Stimulated activated CD4-positive, alpha-beta T cell treated with anti-CD3 and anti-CD28 coated beads, Interleukin-15, amount 100 ng/mL, for 48 hours (primary cell): Measurements from ENCODE around the gene DENND4A.
"Not testable (repeated sequence)": the region's sequence is repeated elsewhere in the genome, so short reads cannot be mapped to it uniquely, and the experiment has no call there.

Experiments used
- DNase-seq, 2 donors: peaks; one replicate each; pipeline ENCODE4 v3.0.0-alpha.2; 2020; ENCODE audit warnings: low read depth in 2 of 2

DENND4A gene

DNA sequence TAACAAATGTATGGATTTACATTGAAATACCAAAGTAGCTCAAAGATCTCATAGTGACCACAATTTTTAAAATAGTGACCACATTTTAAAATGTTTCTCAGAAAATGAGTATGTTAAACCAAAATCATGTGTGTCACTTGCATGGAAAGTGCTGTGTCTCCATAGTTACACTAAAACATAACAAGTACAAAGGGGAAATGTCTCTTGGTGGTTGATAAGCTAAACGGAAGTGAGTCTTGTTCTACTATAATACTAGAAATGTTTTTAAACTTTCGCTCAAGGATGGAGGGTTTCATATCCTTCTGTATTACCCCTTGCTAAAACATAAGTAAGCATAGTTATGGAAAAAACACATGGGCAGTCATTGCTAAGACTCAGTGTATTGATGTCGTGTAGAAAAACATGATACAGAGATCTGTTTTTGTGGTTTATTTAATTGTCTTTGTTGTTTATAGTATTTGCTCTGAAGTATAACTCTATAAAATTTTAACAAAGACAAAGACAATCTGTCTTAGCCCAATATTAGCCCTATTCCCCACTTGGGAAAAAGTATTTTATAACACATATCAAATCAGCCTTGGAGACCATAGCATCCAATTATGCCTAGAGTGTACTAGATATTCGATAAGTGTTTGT, 27.0 kb upstream of the DENND4A start:
- no peak for DNase-seq

GRCh38 chr15:65816441-65816840, 24.3 kb upstream of the DENND4A start:
- no peak for DNase-seq

DNA sequence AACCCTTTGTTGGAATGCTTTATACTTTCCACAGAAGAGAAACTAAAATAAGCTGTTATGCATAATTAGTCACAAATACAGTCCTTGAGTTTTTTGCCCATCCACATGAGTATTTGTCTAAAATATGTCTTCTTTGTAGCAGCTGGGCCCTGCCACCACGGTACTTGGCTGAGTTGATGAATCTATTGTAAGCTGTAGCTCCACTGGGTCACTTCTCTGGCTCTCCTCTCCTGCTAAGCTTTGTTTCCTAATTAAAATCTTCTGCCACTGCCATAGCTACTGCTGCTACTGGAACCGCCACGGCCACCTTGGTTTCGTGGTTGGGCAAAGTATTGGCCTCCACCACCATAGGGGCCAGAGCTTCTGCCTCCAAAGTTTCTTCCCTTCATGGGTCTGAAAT, 23.9 kb upstream of the DENND4A start:
- DNase-seq: not testable (repeated sequence)

GRCh38 chr15:65814271-65814670, 22.2 kb upstream of the DENND4A start:
- DNase-seq: not testable (repeated sequence)

GRCh38 chr15:65812916-65813315, 20.8 kb upstream of the DENND4A start:
- no peak for DNase-seq

DNA sequence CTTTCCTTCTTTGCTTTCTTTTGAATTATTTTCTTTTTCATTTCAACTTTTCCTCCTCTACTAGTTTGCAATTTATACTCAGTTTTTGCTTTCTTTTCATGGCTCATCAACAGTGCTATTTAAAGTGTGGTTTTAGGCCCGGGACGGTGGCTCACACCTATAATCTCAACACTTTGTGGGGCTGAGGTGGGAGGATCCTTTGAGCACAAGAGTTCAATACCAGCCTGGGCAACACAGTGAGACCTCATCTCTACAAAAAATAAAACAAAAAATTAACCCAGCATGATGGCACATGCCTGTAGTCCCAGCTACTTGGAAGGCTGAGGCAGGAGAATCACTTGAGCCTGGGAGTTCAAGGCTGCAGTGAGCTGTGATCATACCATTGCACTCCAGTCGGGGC, 20.4 kb upstream of the DENND4A start:
- DNase-seq: no peak

DNA sequence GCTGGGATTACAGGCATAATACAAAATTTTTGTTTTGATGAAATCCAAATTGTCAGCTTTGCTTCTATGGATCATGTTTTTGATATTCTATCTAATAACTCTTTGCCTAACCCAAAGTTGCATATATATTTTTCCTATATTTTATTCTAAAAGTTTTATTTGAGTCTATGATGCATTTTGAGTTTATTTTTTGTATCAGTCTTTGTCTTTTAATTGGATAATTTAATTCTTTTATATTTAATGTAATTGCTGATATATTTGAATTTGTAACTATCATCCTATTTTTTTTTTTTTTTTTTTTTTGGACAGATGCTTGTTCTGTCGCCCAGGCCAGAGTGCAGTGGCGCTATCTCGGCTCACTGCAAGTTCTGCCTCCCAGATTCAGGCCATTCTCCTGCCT, 19.7 kb upstream of the DENND4A start:
- no peak for DNase-seq

GRCh38 chr15:65811011-65811733, 19.1 kb upstream of the DENND4A start:
- not testable (repeated sequence) for DNase-seq

DNA sequence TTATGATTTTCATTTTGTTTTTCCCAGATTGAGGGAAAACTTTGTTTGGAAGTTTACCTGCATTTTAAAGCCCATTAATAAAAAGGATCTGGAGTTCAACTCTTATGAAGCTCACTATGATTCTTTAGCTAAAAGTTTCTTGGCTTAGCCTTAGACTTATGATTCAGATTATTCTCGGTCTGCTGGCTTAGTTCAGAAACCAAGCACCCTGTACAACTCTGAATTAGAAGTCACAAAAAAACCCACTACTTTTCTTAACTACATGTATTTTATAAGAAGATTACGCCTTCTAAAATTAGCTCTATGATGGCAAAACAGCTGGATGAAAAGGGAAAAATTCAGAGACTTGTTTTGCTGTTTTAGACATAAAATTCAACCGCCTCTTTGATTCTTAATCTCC, 14.3 kb upstream of the DENND4A start:
- DNase-seq: no peak

DNA sequence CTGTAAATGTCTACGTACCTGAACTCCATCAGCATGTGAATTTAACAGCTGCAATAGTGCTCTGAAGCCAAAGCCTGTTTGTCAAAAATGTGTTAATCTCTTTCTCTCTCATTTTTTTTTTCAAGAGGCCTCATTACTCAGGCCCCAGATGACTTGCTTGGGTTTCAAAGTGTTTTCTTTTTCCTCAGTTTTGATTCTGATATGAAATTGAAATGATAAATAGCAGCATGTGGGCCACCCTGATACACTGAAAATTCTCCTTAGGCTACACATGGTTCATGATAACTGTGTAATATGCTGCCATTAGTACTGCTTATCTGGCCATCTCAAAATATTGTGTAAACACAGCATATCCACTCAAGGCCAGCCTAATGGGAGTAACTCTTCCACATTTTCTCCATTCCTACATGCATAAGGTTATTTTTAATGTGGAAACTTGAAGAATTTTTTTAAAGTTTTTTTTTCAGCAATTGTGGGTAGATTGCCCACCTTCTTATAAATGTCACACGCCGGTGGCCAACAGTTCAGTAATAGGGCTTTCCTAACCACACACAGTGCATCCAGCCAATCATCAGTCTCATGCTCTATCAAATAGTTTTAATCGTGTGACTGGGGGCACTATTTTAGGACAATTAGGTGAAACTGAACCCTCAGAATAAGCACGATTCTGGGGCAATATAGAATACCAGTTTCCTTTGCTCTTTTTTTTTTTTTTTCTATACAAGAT, 13.1 kb upstream of the DENND4A start:
- DNase-seq: no peak

DNA sequence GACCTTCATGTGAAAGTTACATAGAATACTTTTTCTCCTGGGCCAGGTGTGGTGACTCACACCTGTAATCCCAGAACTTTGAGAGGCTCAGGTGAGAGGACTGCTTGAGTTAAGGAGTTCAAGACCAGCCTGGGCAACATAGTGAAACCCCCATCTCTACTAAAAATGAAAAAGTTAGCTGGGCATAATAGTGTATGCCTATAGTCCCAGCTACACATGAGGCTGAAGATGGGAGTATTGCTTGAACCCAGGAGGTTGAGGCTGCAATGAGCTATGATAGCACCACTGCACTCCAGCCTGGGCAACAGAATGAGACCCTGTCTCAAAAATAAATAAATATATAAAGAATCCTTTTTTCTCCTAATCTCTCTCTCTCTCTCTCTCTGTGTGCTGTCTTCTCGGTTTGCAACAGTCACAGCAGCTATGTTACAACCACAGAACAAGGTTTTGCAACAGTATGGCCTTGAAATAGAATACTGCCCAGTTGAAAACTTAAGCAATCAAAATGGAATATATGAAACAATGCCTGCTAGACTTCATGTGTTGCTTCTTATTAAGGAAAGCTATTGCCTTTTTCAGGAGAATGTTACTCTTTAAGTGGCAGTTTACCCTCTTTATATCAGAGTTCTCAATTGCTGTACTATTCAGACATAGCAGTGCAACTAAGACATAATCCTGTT, 12.3 kb upstream of the DENND4A start:
- DNase-seq: no peak

DNA sequence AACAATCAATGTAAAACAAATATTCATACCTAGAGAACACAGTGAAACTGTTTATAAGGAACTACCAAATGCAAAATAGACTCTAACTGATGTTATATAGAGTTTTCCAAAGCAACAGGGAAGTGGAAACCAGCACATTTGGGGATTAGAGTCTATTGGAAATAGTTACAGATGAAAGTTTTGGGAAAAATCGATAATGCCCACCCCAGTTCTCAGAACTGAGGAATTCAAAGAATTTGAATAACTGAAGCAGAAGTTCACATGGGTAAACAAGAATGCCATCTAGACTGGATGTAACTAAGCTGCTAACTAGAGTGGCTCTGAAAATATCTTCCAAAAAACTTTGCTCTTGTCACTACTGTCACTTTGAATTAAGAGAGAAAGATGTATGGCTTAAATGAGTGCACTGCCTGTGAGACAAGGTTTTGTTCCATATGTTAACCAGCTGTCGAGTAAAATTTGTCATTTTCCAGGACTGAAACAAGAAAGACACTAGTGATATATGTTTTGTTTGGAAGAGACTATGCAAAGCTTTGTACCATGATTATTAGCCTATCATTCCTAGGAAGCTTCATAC, 9.2 kb upstream of the DENND4A start:
- no peak for DNase-seq

DNA sequence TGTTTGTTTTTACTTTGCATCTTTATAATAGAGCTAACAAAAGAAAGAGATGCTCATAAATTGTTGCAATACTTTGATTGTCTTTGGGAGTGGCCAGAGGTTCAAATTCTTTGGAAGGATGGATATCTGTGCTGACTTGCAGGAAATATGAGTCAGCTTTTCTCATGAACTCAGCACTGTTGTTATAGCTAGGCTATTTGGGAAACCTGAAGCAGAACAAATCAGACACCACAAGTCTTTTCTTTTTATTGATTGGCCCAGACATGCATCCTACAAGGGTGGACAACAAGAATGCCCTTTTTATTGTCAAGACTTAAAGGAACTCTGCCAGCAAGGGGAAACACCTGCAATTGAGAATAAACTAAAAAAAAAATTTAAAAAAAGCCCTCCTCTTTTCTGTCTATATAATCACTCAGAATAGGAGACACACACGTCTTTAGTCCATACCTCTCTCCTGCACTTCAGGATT, 4.6 kb upstream of the DENND4A start:
- DNase-seq: no peak

DNA sequence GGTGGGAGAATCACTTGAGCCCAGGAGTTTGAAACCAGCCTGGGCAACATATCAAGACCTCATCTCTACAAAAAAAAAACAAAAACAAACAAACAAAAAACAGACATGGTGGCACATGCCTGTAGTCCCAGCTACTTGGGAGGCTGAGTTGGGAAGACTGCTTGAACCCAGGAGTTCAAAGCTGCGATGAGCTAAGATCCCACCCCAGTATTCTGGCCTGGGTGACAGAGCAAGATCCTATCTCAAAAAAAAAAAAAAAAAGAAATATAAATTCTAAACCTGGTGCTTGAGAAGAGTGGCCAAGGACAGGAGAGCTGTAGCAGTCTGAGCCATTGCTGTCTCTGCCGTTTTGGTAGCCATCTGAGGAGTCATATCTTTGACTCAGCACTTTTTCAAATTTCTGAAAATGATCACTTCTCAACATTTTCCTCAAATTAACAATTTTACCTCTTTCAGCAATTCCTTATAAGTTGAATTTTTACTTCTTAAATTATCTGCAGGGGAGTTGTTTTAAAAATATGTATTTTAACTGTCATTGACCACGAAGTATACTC, 3.6 kb upstream of the DENND4A start:
- no peak for DNase-seq

GRCh38 chr15:65793818-65794104, 1.7 kb upstream of the DENND4A start:
- DNase-seq: no peak

GRCh38 chr15:65792988-65793817, 1.1 kb upstream of the DENND4A start:
- no peak for DNase-seq

DNA sequence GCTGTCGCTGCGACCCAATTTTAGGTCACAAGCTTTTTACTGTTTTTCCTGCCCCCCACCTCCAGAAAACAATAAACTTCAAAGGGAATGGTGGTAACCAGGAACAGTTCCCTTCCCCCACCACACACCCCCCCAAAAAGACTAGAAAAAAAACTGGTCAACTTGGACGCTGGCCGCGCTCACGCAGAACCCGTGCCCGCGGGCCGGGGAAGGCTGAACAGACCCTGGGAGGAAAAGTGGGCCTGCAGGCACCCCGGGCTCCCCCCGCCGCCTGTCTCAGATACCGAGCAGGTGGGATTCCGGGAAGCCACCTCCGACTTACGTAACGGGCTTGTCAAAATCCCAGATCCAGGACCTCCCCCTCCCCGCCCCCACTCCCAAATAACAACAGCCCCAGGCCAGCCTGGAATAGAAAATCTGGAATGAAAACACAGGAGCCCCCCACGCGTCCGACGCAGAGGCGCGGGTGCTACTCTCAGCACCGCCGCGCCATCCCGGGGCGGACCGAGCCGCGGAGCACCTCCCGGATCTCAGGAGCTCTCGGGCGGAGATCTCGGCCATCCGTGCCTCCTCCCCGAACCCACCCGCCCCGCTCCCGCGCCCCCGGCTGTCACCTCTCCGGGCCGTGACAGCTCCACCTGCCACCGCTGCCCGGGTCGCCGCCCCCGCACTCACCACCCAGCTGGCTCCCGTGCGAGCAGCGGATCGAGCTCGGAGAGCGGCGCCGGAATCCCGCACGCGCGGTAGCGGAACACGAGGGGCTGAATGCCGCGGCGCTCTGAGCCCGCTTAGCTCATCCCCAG, 557 bp downstream of the DENND4A start:
- peak in 1 of 2 donors; percentile 21 for DNase-seq

DNA sequence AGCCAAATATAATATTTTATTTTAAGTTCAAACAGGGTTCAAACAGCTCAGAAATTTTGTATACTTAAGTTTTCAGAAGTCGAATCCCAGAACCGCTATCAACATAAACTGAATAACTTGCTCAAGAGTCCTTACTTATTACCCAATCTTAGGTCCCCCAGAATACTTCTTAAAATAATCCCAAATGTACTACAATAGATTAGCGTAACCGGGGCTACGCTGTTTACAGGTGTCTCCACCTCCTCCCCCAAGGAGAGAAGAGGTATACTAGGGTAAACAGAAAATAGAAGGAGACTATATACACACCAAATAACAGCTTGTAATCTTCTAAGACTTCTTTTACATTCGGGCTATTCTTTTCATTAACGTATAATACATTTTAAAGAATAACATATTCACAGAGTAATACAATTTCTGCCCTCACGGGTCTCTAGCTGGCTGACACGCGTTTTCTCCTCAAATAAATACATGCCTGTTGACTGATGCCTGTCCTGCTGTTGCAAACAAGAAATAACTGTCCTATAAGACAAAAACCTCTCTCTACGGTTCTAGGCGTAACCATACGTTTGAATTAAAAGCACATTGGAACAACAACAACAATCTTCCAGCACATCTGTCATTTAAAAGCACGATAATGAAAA, 1.3 kb downstream of the DENND4A start:
- DNase-seq: no peak

DNA sequence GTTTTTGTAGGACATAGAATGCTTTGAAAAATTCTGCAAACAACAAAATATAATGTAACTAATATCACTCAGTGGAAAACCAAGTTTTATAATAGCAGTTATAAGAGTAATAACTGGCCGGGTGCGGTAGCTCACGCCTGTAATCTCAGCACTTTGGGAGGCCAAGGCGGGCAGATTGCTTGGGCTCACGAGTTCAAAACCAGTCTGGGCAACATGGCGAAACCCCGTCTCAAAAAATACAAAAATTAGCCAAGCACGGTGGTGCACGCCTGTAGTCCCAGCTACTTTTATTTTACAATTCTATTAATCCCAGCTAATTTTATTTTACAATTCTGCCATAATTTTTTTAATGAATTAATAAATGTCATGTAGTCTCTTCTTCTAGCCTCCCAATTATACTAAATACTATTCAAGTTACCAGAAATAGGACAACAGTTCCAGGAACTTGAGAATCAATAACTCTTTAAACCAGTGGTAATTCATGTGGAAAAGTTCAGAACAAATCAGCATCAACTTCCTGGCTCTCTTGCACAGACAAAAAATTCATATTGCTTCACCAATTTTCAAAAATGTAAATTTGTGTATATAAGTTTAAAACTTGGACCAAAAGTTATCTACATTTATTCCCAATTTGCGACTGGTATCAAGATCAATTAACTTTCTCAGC, 2.2 kb downstream of the DENND4A start:
- no peak for DNase-seq
